Activated CD4-positive, alpha-beta T cell treated with anti-CD3 and anti-CD28 coated beads, Interleukin-2, amount 50 U/mL, for 24 hours (primary cell): ENCODE results near the gene WDR41.
"Not testable (repeated sequence)": the region's sequence is repeated elsewhere in the genome, so short reads cannot be mapped to it uniquely, and the experiment has no call there.

Source experiments
- DNase-seq, 2 donors: peaks; one replicate each; pipeline ENCODE4 v3.0.0-alpha.2; 2020; ENCODE audit warnings: low read depth in 1 of 2, low spot score in 1 of 2

WDR41 gene

GRCh38 chr5:77409870-77410621 lies 82.1 kb downstream of the WDR41 start:
- no peak for DNase-seq

- DNase-seq: no peak
These were observed 85.0 kb downstream of the WDR41 start for GRCh38 chr5:77407152-77407551.

- no peak for DNase-seq
These were observed 89.3 kb downstream of the WDR41 start for GRCh38 chr5:77402796-77403195.

- DNase-seq: no peak
These were observed 91.5 kb downstream of the WDR41 start for GRCh38 chr5:77400645-77401044.

- no peak for DNase-seq
These were observed 93.2 kb downstream of the WDR41 start for GRCh38 chr5:77398896-77399295.

GRCh38 chr5:77398458-77398857 lies 93.7 kb downstream of the WDR41 start:
- no peak for DNase-seq

GRCh38 chr5:77397686-77398292 lies 94.3 kb downstream of the WDR41 start:
- DNase-seq: no peak

- DNase-seq: no peak
These were observed 96.1 kb downstream of the WDR41 start for GRCh38 chr5:77396017-77396416.

- DNase-seq: no peak
These were observed 97.9 kb downstream of the WDR41 start for GRCh38 chr5:77394064-77394715.

- no peak for DNase-seq
These were observed 100.8 kb downstream of the WDR41 start for GRCh38 chr5:77391240-77391765.

GRCh38 chr5:77390795-77391194 lies 101.3 kb downstream of the WDR41 start:
- no peak for DNase-seq

GRCh38 chr5:77390221-77390620 lies 101.9 kb downstream of the WDR41 start:
- no peak for DNase-seq

- DNase-seq: no peak
These were observed 102.4 kb downstream of the WDR41 start for GRCh38 chr5:77389746-77390145.

- not testable (repeated sequence) for DNase-seq
These were observed 105.8 kb downstream of the WDR41 start for GRCh38 chr5:77386340-77386739.

GRCh38 chr5:77383336-77383735 lies 108.8 kb downstream of the WDR41 start:
- DNase-seq: not testable (repeated sequence)
